H9 (cell line): ENCODE measurements around the gene TMEM271. TPM values are rescaled to one million over a fixed set of nuclear protein-coding genes. Genes with fewer than 3 reads are reported as not detected.

ENCODE experiments used
- DNase-seq: peaks from one replicate; pipeline ENCODE4 v3.0.0-alpha.2; 2017
- H2AFZ ChIP-seq: one replicate; pipeline ENCODE4 v1.6.1; 2013; ENCODE audit warnings: mild to moderate bottlenecking, low read length, control low read depth, moderate library complexity
- H2AK5ac ChIP-seq: 2 replicates; pipeline ENCODE4 v1.6.1; 2013; ENCODE audit warnings: low read length, control low read depth, mixed read lengths; ENCODE audit not compliant: insufficient read length
- H2BK120ac ChIP-seq: one replicate; pipeline ENCODE4 v1.6.1; 2013; ENCODE audit warnings: low read depth, mild to moderate bottlenecking, low read length, control low read depth, inconsistent platforms; ENCODE audit not compliant: poor library complexity, severe bottlenecking
- H2BK12ac ChIP-seq: 2 replicates; pipeline ENCODE4 v1.6.1; 2013; ENCODE audit warnings: low read length, control low read depth, mixed read lengths, low read depth; ENCODE audit not compliant: insufficient read length
- H2BK15ac ChIP-seq: 2 replicates; pipeline ENCODE4 v1.6.1; 2013; ENCODE audit warnings: low read depth, low read length, control low read depth
- H2BK20ac ChIP-seq: one replicate; pipeline ENCODE4 v1.6.1; 2013; ENCODE audit warnings: low read depth, mild to moderate bottlenecking, low read length, control low read depth, inconsistent platforms; ENCODE audit not compliant: poor library complexity, severe bottlenecking
- H2BK5ac ChIP-seq: 2 replicates; pipeline ENCODE4 v1.6.1; 2013; ENCODE audit warnings: low read length, control low read depth, mixed read lengths; ENCODE audit not compliant: insufficient read length
- H3K14ac ChIP-seq: 2 replicates; pipeline ENCODE4 v1.6.1; 2013; ENCODE audit warnings: low read length, control low read depth; ENCODE audit not compliant: insufficient read depth
- H3K18ac ChIP-seq: 2 replicates; pipeline ENCODE4 v1.6.1; 2013; ENCODE audit warnings: low read depth, mild to moderate bottlenecking, mixed read lengths, low read length, control low read depth; ENCODE audit not compliant: insufficient read length
- H3K23ac ChIP-seq: 2 replicates; pipeline ENCODE4 v1.6.1; 2013; ENCODE audit warnings: low read length, control low read depth, mixed read lengths, low read depth; ENCODE audit not compliant: insufficient read length
- H3K23me2 ChIP-seq: 2 replicates; pipeline ENCODE4 v1.6.1; 2013; ENCODE audit warnings: low read depth, mild to moderate bottlenecking, mixed read lengths, low read length, control low read depth; ENCODE audit not compliant: insufficient read length, poor library complexity, severe bottlenecking
- H3K27ac ChIP-seq: 2 replicates; pipeline ENCODE4 v1.5.1; 2013; ENCODE audit warnings: low read length, control low read depth, mixed read lengths, low read depth; ENCODE audit not compliant: insufficient read length
- H3K27me3 ChIP-seq: 2 replicates; pipeline ENCODE4 v1.6.1; 2013; ENCODE audit warnings: low read length, control low read depth, inconsistent platforms; ENCODE audit not compliant: insufficient read depth
- H3K4ac ChIP-seq: 2 replicates; pipeline ENCODE4 v1.6.1; 2013; ENCODE audit warnings: low read depth, mild to moderate bottlenecking, control low read depth, inconsistent platforms, low read length, moderate library complexity
- H3K4me1 ChIP-seq: 2 replicates; pipeline ENCODE4 v1.6.1; 2013; ENCODE audit warnings: low read length, control low read depth, inconsistent platforms; ENCODE audit not compliant: insufficient read depth
- H3K4me2 ChIP-seq: 2 replicates; pipeline ENCODE4 v1.6.1; 2013; ENCODE audit warnings: low read length, control low read depth, mixed read lengths; ENCODE audit not compliant: insufficient read length, insufficient read depth
- H3K56ac ChIP-seq: 2 replicates; pipeline ENCODE4 v1.6.1; 2013; ENCODE audit warnings: low read depth, mild to moderate bottlenecking, mixed read lengths, low read length, control low read depth; ENCODE audit not compliant: insufficient read length
- H3K79me1 ChIP-seq: 2 replicates; pipeline ENCODE4 v1.6.1; 2013; ENCODE audit warnings: low read depth, mild to moderate bottlenecking, moderate library complexity, low read length, control low read depth, inconsistent platforms; ENCODE audit not compliant: insufficient read depth, poor library complexity, severe bottlenecking
- H3K79me2 ChIP-seq: 2 replicates; pipeline ENCODE4 v1.6.1; 2013; ENCODE audit warnings: low read length, control low read depth, inconsistent platforms; ENCODE audit not compliant: insufficient read depth
- H3K9ac ChIP-seq: 2 replicates; pipeline ENCODE4 v1.6.1; 2013; ENCODE audit warnings: low read length, control low read depth, mixed read lengths; ENCODE audit not compliant: insufficient read length; ENCODE audit errors: extremely low read depth
- H3K9me3 ChIP-seq: one replicate; pipeline ENCODE4 v1.6.1; 2013; ENCODE audit warnings: low read depth, low read length, inconsistent platforms; ENCODE audit not compliant: control insufficient read depth
- H3T11ph ChIP-seq: one replicate; pipeline ENCODE4 v1.6.1; 2013; ENCODE audit warnings: mild to moderate bottlenecking, low read length, control low read depth, inconsistent platforms
- H4K20me1 ChIP-seq: one replicate; pipeline ENCODE4 v1.6.1; 2013; ENCODE audit not compliant: control insufficient read depth, insufficient read length, insufficient read depth
- H4K5ac ChIP-seq: 2 replicates; pipeline ENCODE4 v1.6.1; 2013; ENCODE audit warnings: low read depth, mild to moderate bottlenecking, mixed read lengths, low read length, control low read depth; ENCODE audit not compliant: insufficient read length
- H4K8ac ChIP-seq: replicated peaks from 2 replicates; pipeline ENCODE4 v1.6.1; 2013; ENCODE audit warnings: low read length, control low read depth, mixed read lengths, low read depth; ENCODE audit not compliant: insufficient read length
- H4K91ac ChIP-seq: 2 replicates; pipeline ENCODE4 v1.6.1; 2013; ENCODE audit warnings: low read depth, mild to moderate bottlenecking, moderate library complexity, mixed read lengths, low read length, control low read depth; ENCODE audit not compliant: insufficient read length
- H3K27ac Mint-ChIP-seq, 3 experiments: 2 replicates in 2 of 3; 3 replicates in 1 of 3; pipeline ENCODE4 v1.8.0; 2020 to 2021; ENCODE audit warnings: mixed read lengths in 3 of 3, mild to moderate bottlenecking in 1 of 3, moderate library complexity in 1 of 3
- H3K27me3 Mint-ChIP-seq: 2 replicates; pipeline ENCODE4 v1.8.0; 2021; ENCODE audit warnings: low read depth, mild to moderate bottlenecking, moderate library complexity, mixed read lengths
- H3K36me3 Mint-ChIP-seq, 3 experiments: 2 replicates in 2 of 3; 3 replicates in 1 of 3; pipeline ENCODE4 v1.8.0; 2020 to 2021; ENCODE audit warnings: low read depth in 3 of 3, mixed read lengths in 3 of 3; ENCODE audit not compliant: insufficient read depth in 1 of 3
- H3K4me1 Mint-ChIP-seq, 2 experiments: 2 replicates each; pipeline ENCODE4 v1.8.0; 2020; ENCODE audit warnings: mixed read lengths in 2 of 2
- H3K4me3 Mint-ChIP-seq, 2 experiments: 2 replicates in 1 of 2; 3 replicates in 1 of 2; pipeline ENCODE4 v1.8.0; 2020 to 2021; ENCODE audit warnings: mild to moderate bottlenecking in 2 of 2, mixed read lengths in 2 of 2, moderate library complexity in 1 of 2
- H3K9me3 Mint-ChIP-seq, 2 experiments: 2 replicates in 1 of 2; 3 replicates in 1 of 2; pipeline ENCODE4 v1.8.0; 2020; ENCODE audit warnings: mild to moderate bottlenecking in 2 of 2, mixed read lengths in 2 of 2, moderate library complexity in 1 of 2
- CTCF ChIP-seq: fragments of 200-600 bp; sonication (generic); conservative IDR thresholded peaks from 3 replicates; pipeline ENCODE4 v1.8.0; 2021; ENCODE audit warnings: antibody characterized with exemption, mild to moderate bottlenecking
- WGBS: extraction: QIAGEN DNeasy Blood & Tissue Kit; methylation state at CpG from one replicate; pipeline ENCODE4 v1.1.7; 2013; ENCODE audit warnings: missing lambda C conversion rate, low lambda C conversion rate, mixed read lengths; ENCODE audit not compliant: insufficient read length; ENCODE audit errors: extremely low coverage; 5-methylcytosine and 5-hydroxymethylcytosine counted together
- total RNA-seq: library from RNA; stranded (reverse); gene quantifications from 2 replicates; pipeline ENCODE4 v1.2.1, GENCODE V29; 2021

The TMEM271 gene
- total RNA-seq, 1 experiment from 2014 or later: 0.09 TPM

GRCh38 chr4:531721-532565, 44.2 kb downstream of the TMEM271 start:
- no peaks in the 10 kb centered on the region for H3K9me3 ChIP-seq
- no peaks in the 10 kb centered on the region for H3K79me2 ChIP-seq
- no peak for TF ChIP-seq CTCF
- no peak for DNase-seq
- H2BK12ac ChIP-seq: no peak overlapping the region
- H3K4ac ChIP-seq: no peak overlapping the region
- no peaks in the 10 kb centered on the region for H3K9me3 Mint-ChIP-seq
- H3K4me2 ChIP-seq: no peak overlapping the region
- no peak overlapping the region for H2BK120ac ChIP-seq
- no peaks in the 10 kb centered on the region; the same call in 1 of the 2 replicates for H3K27me3 Mint-ChIP-seq
- WGBS: no CpG with 5 or more reads among the region's 17 CpGs
- no peaks in the 10 kb centered on the region for H4K20me1 ChIP-seq
- no peaks in the 10 kb centered on the region for H3K23me2 ChIP-seq
- H4K8ac ChIP-seq: no peak overlapping the region
- no peak overlapping the region for H4K91ac ChIP-seq
- no peaks in the 10 kb centered on the region for H3K79me1 ChIP-seq
- H3K4me1 Mint-ChIP-seq: no peaks in the 10 kb centered on the region
- H3K27ac ChIP-seq: no peak overlapping the region
- H2BK5ac ChIP-seq: no peak overlapping the region
- H3K27ac Mint-ChIP-seq: peak overlapping the region in 1 of 3 experiments; percentile 57; a peak in 1 of 7 replicates
- no peaks in the 10 kb centered on the region for H3K4me1 ChIP-seq
- H3K9ac ChIP-seq: no peak overlapping the region
- no peak overlapping the region for H3K56ac ChIP-seq
- H2AK5ac ChIP-seq: no peak overlapping the region
- H3K14ac ChIP-seq: no peak overlapping the region
- H3K27me3 ChIP-seq: no peaks in the 10 kb centered on the region
- no peak overlapping the region for H4K5ac ChIP-seq
- H3K18ac ChIP-seq: no peak overlapping the region
- peaks cover 36 to 76% (median 66%) of the 10 kb centered on the region in 3 experiments for H3K36me3 Mint-ChIP-seq
- H2BK20ac ChIP-seq: no peak overlapping the region
- no peak overlapping the region for H2BK15ac ChIP-seq
- no peak overlapping the region for H3K23ac ChIP-seq
- no peak overlapping the region for H3T11ph ChIP-seq
- no peak overlapping the region for H3K4me3 Mint-ChIP-seq
- no peak overlapping the region for H2AFZ ChIP-seq
